Sigmoid colon (tissue), 3 donors: ENCODE data around the gene RPL11.

Source experiments
- POLR2A ChIP-seq, 2 donors: fragments of 450-650 bp; IDR thresholded peaks; one replicate each; pipeline ENCODE4 v1.6.1; 2016; ENCODE audit warnings: antibody characterized with exemption in 2 of 2, mild to moderate bottlenecking in 2 of 2, moderate library complexity in 2 of 2
- TF ChIP-seq, protein P1 (sequence below), 4 experiments: fragments of 450-650 bp in 3 of 4; fragments of 200-600 bp in 1 of 4; IDR thresholded peaks; one replicate each; pipeline ENCODE4 v1.5.1; 2016 to 2019; ENCODE audit warnings: antibody characterized with exemption in 4 of 4, mild to moderate bottlenecking in 3 of 4, moderate library complexity in 2 of 4

- TF ChIP-seq, protein P1, sequence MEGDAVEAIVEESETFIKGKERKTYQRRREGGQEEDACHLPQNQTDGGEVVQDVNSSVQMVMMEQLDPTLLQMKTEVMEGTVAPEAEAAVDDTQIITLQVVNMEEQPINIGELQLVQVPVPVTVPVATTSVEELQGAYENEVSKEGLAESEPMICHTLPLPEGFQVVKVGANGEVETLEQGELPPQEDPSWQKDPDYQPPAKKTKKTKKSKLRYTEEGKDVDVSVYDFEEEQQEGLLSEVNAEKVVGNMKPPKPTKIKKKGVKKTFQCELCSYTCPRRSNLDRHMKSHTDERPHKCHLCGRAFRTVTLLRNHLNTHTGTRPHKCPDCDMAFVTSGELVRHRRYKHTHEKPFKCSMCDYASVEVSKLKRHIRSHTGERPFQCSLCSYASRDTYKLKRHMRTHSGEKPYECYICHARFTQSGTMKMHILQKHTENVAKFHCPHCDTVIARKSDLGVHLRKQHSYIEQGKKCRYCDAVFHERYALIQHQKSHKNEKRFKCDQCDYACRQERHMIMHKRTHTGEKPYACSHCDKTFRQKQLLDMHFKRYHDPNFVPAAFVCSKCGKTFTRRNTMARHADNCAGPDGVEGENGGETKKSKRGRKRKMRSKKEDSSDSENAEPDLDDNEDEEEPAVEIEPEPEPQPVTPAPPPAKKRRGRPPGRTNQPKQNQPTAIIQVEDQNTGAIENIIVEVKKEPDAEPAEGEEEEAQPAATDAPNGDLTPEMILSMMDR (IDR thresholded peaks at IDR 0.05) = no peak
- TF ChIP-seq POLR2A (IDR thresholded peaks at IDR 0.05) = no peak
Measured at GRCh38 chr1:23742670-23743286, 51.2 kb downstream of the RPL11 start.
